A549 (cell line): ENCODE measurements around the gene KIAA0825. TPM values are rescaled to one million over a fixed set of nuclear protein-coding genes. Genes with fewer than 3 reads are reported as not detected.

ENCODE experiments used
- ATAC-seq, 2 experiments: fragments of 200-7000 bp in 1 of 2; fragments of >200 bp in 1 of 2; cut with Nextera tagmentation in 1 of 2; cut with Tn5 transposase in 1 of 2; 3 replicates each; pipeline versions ENCODE4 v1.8.0 to v1.9.1; 2018 to 2020; ENCODE audit warnings: mild to moderate bottlenecking in 1 of 2, moderate library complexity in 1 of 2
- CTCF ChIA-PET: fragments of 300-600 bp; sonication (Branson Sonifier 250); formaldehyde crosslinking; extraction: SDS; loops from one replicate; lab custom pipeline; 2021; ENCODE audit warnings: antibody characterized with exemption, inconsistent platforms; lab: Yijun Ruan, JAX
- POLR2A ChIA-PET: fragments of 350-600 bp; formaldehyde crosslinking; extraction: SDS; loops from one replicate; lab custom pipeline; 2021; ENCODE audit warnings: antibody characterized with exemption, inconsistent platforms; lab: Yijun Ruan, JAX
- DNase-seq, 2 experiments: peaks; one replicate each; pipeline versions ENCODE4 v3.0.0 to v3.0.0-alpha.2; 2011 to 2016; ENCODE audit warnings: low read depth in 1 of 2, low spot score in 1 of 2
- FAIRE-seq: peaks from 2 replicates; lab custom pipeline; 2011; peaks lifted over from hg19 to GRCh38; lab: Jason Lieb, UNC
- H3K27ac ChIP-seq, 2 experiments: fragments of >200 bp; sonication (Bioruptor Twin); formaldehyde crosslinking; 3 replicates each; pipeline ENCODE4 v1.5.1; 2016 to 2017
- H3K4me1 ChIP-seq: fragments of >200 bp; sonication (Bioruptor Twin); formaldehyde crosslinking; 3 replicates; pipeline ENCODE4 v1.6.1; 2016
- H3K4me2 ChIP-seq: fragments of >200 bp; sonication (Bioruptor Twin); formaldehyde crosslinking; 3 replicates; pipeline ENCODE4 v1.6.1; 2016
- H3K4me3 ChIP-seq: fragments of >200 bp; sonication (Bioruptor Twin); formaldehyde crosslinking; 3 replicates; pipeline ENCODE4 v1.5.1; 2016
- H3K9me3 ChIP-seq: fragments of >200 bp; sonication (Bioruptor Twin); formaldehyde crosslinking; 3 replicates; pipeline ENCODE4 v1.6.1; 2016
- CHD2 ChIP-seq: fragments of 150-350 bp; IDR thresholded peaks from 2 replicates; pipeline ENCODE4 v1.6.1; 2014; ENCODE audit warnings: low read length; ENCODE audit not compliant: partially characterized antibody
- E2F6 ChIP-seq: IDR thresholded peaks from 2 replicates; pipeline ENCODE4 v1.6.1; 2012; ENCODE audit warnings: low read depth, borderline replicate concordance
- HES2 ChIP-seq: fragments of >200 bp; sonication (Bioruptor Twin); formaldehyde crosslinking; IDR thresholded peaks from 2 replicates; pipeline ENCODE4 v1.6.1; 2016
- JUN ChIP-seq, 2 experiments: fragments of >200 bp; sonication (Bioruptor Twin); formaldehyde crosslinking; IDR thresholded peaks; 2 replicates in 1 of 2; 3 replicates in 1 of 2; pipeline ENCODE4 v1.6.1; 2016 to 2017
- MAZ ChIP-seq: fragments of 150-350 bp; IDR thresholded peaks from 2 replicates; pipeline ENCODE4 v1.6.1; 2014; ENCODE audit warnings: antibody characterized with exemption, low read depth, low read length, borderline replicate concordance
- NPAS2 ChIP-seq: fragments of 250-450 bp; sonication (Bioruptor Pico); IDR thresholded peaks from 2 replicates; pipeline ENCODE4 v1.8.0; 2022; ENCODE audit warnings: mild to moderate bottlenecking, moderate library complexity, borderline replicate concordance
- RARB ChIP-seq: fragments of 250-450 bp; sonication (Bioruptor Pico); IDR thresholded peaks from 2 replicates; pipeline ENCODE4 v1.8.0; 2021; ENCODE audit warnings: mild to moderate bottlenecking, moderate library complexity
- RFX5 ChIP-seq: fragments of 450-650 bp; IDR thresholded peaks from 2 replicates; pipeline ENCODE4 v1.7.1; 2014; ENCODE audit warnings: antibody characterized with exemption, mild to moderate bottlenecking, moderate library complexity
- RNF2 ChIP-seq: fragments of 200-600 bp; sonication (generic); IDR thresholded peaks from 2 replicates; pipeline ENCODE4 v1.6.1; 2016; ENCODE audit warnings: low read depth, mild to moderate bottlenecking, antibody characterized with exemption, moderate library complexity, borderline replicate concordance
- SREBF2 ChIP-seq: fragments of 450-650 bp; IDR thresholded peaks from 2 replicates; pipeline ENCODE4 v1.6.1; 2014; ENCODE audit warnings: mild to moderate bottlenecking, moderate library complexity
- TFCP2L1 ChIP-seq: fragments of 250-450 bp; sonication (Bioruptor Pico); IDR thresholded peaks from 2 replicates; pipeline ENCODE4 v1.5.0; 2021; ENCODE audit warnings: mild to moderate bottlenecking
- ZC3H11A ChIP-seq: fragments of 450-650 bp; IDR thresholded peaks from 2 replicates; pipeline ENCODE4 v1.6.1; 2014; ENCODE audit warnings: antibody characterized with exemption, mild to moderate bottlenecking
- ZNF302 ChIP-seq: fragments of 250-450 bp; sonication (Bioruptor Pico); IDR thresholded peaks from 2 replicates; pipeline ENCODE4 v1.9.0; 2021; ENCODE audit warnings: inconsistent platforms, mild to moderate bottlenecking, moderate library complexity
- WGBS: methylation state at CpG from one replicate; pipeline ENCODE4 v1.1.6; 2017; ENCODE audit errors: missing lambda C conversion rate; 5-methylcytosine and 5-hydroxymethylcytosine counted together
- polyA plus RNA-seq, 4 experiments: library from polyadenylated mRNA; depleted of rRNA in 3 of 4; stranded (reverse); fragments of >200 nt; fragmentation: RNase III in 1 of 4; extraction: RNeasy Plus Mini Kit Qiagen cat#74134 plus additional on column Dnase treatment in 1 of 4; gene quantifications; 2 replicates in 3 of 4; 3 replicates in 1 of 4; pipeline ENCODE4 v1.2.3, GENCODE V29; 2011 to 2017
- TF ChIP-seq, protein P1 (sequence below): fragments of >200 bp; sonication (Bioruptor Twin); formaldehyde crosslinking; IDR thresholded peaks from 3 replicates; pipeline ENCODE4 v1.6.1; 2016

Gene KIAA0825
- polyA plus RNA-seq, 2 of the 4 experiments (the other 2 are of a cell fraction), result 0.57 to 0.80 TPM

- ATAC-seq, result no peak
- DNase-seq, result no peak
- 71% methylated on average over 3 of the region's 3 CpGs for WGBS
- H3K9me3 ChIP-seq, result peaks cover 11% of the 10 kb centered on the region; the same call in 1 of the 3 replicates
- no peak overlapping the region for H3K4me3 ChIP-seq
- ChIA-PET POLR2A (no interaction called here), CTCF (interaction anchor here (0.6 kb wide), 1 partner anchor 968 kb away, joined by 3 read pairs; no protein-coding TSS in a partner anchor)
- FAIRE-seq, result no peak
- no peaks in the 10 kb centered on the region for H3K4me1 ChIP-seq
- TF ChIP-seq MAZ (no peak), CHD2 (no peak), RFX5 (no peak), HES2 (no peak), RARB (CRISPR knock-in tag) (no peak), TFCP2L1 (CRISPR knock-in tag) (no peak), ZNF302 (no peak), E2F6 (no peak), SREBF2 (no peak), JUN (IDR thresholded peaks at IDR 0.05) (no peak), ZC3H11A (no peak), NPAS2 (CRISPR knock-in tag) (no peak), RNF2 (no peak)
- TF ChIP-seq, protein P1, sequence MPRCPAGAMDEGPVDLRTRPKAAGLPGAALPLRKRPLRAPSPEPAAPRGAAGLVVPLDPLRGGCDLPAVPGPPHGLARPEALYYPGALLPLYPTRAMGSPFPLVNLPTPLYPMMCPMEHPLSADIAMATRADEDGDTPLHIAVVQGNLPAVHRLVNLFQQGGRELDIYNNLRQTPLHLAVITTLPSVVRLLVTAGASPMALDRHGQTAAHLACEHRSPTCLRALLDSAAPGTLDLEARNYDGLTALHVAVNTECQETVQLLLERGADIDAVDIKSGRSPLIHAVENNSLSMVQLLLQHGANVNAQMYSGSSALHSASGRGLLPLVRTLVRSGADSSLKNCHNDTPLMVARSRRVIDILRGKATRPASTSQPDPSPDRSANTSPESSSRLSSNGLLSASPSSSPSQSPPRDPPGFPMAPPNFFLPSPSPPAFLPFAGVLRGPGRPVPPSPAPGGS, result no peak
- H3K27ac ChIP-seq, result no peak overlapping the region
- no peak overlapping the region for H3K4me2 ChIP-seq
These were observed 514.7 kb downstream of the KIAA0825 start for GRCh38 chr5:94103514-94104245.

Other genes starting within 250 kb of the KIAA0825 start
- gene SLF1, start 65 bp upstream of the KIAA0825 start, polyA plus RNA-seq (2011; rRNA removed), result 10.4 and 17.1 TPM in 2 replicates
- gene SLF1, start 65 bp upstream of the KIAA0825 start, polyA plus RNA-seq (2017; fragmentation: RNase III; extraction: RNeasy Plus Mini Kit Qiagen cat#74134 plus additional on column Dnase treatment), result 11.4 to 12.5 TPM (median 11.6 TPM) in 3 replicates